Stimulated activated CD8-positive, alpha-beta memory T cell treated with anti-CD3 and anti-CD28 coated beads, Interleukin-15, amount 100 ng/mL, for 1 hour (primary cell): ENCODE data around the gene TPRG1.

Experiments used
- DNase-seq: peaks from one replicate; pipeline ENCODE4 v3.0.0-alpha.2; 2020; ENCODE audit warnings: low read depth

TPRG1 gene

GRCh38 chr3:189232790-189233189, 61.0 kb downstream of the TPRG1 start:
- DNase-seq = no peak

- no peak for DNase-seq
Measured at GRCh38 chr3:189233225-189233858, 61.6 kb downstream of the TPRG1 start.

- DNase-seq = no peak
Measured at GRCh38 chr3:189235214-189235613, 63.4 kb downstream of the TPRG1 start.

- DNase-seq = no peak
Measured at GRCh38 chr3:189236352-189236751, 64.6 kb downstream of the TPRG1 start.

- no peak for DNase-seq
Measured at GRCh38 chr3:189237526-189237925, 65.8 kb downstream of the TPRG1 start.

GRCh38 chr3:189238071-189238470, 66.3 kb downstream of the TPRG1 start:
- no peak for DNase-seq

GRCh38 chr3:189239616-189240015, 67.8 kb downstream of the TPRG1 start:
- DNase-seq = no peak

GRCh38 chr3:189249987-189250386, 78.2 kb downstream of the TPRG1 start:
- DNase-seq = no peak

- no peak for DNase-seq
Measured at GRCh38 chr3:189258261-189258660, 86.5 kb downstream of the TPRG1 start.

GRCh38 chr3:189260556-189261493, 89.1 kb downstream of the TPRG1 start:
- no peak for DNase-seq

GRCh38 chr3:189262746-189263145, 91.0 kb downstream of the TPRG1 start:
- DNase-seq = no peak

- DNase-seq = no peak
Measured at GRCh38 chr3:189267981-189268613, 96.3 kb downstream of the TPRG1 start.

GRCh38 chr3:189269365-189269764, 97.6 kb downstream of the TPRG1 start:
- no peak for DNase-seq

GRCh38 chr3:189270248-189270832, 98.6 kb downstream of the TPRG1 start:
- DNase-seq = no peak

- DNase-seq = no peak
Measured at GRCh38 chr3:189272500-189273119, 100.8 kb downstream of the TPRG1 start.

GRCh38 chr3:189273736-189274135, 102.0 kb downstream of the TPRG1 start:
- DNase-seq = no peak

GRCh38 chr3:189275182-189275581, 103.4 kb downstream of the TPRG1 start:
- DNase-seq = no peak

- no peak for DNase-seq
Measured at GRCh38 chr3:189275852-189276251, 104.1 kb downstream of the TPRG1 start.

GRCh38 chr3:189276444-189277219, 104.9 kb downstream of the TPRG1 start:
- no peak for DNase-seq

- no peak for DNase-seq
Measured at GRCh38 chr3:189277711-189278110, 105.9 kb downstream of the TPRG1 start.

GRCh38 chr3:189278221-189278620, 106.5 kb downstream of the TPRG1 start:
- DNase-seq = no peak
